Skeletal muscle cell (primary cell): ENCODE data around the gene ADCK1.
"Not testable (repeated sequence)": the region's sequence is repeated elsewhere in the genome, so short reads cannot be mapped to it uniquely, and the experiment has no call there.

ENCODE experiments used
- DNase-seq: peaks from one replicate; pipeline ENCODE4 v3.0.0-alpha.2; 2010; ENCODE audit warnings: low read depth
- H3K4me3 ChIP-seq: 2 replicates; pipeline ENCODE4 v1.5.1; 2011; ENCODE audit warnings: low read depth, mild to moderate bottlenecking, control low read depth, low read length, moderate library complexity

ADCK1 gene

GRCh38 chr14:77804592-77804991 is 4.7 kb downstream of the ADCK1 start:
- no peak overlapping the region for H3K4me3 ChIP-seq
- DNase-seq: no peak

GRCh38 chr14:77805706-77806105 is 5.8 kb downstream of the ADCK1 start:
- no peak for DNase-seq
- no peak overlapping the region for H3K4me3 ChIP-seq

- no peak for DNase-seq
- no peak overlapping the region for H3K4me3 ChIP-seq
These were observed 8.3 kb downstream of the ADCK1 start for GRCh38 chr14:77808250-77808649.

GRCh38 chr14:77809011-77809410 is 9.1 kb downstream of the ADCK1 start:
- no peak for DNase-seq
- no peak overlapping the region for H3K4me3 ChIP-seq

- no peak overlapping the region for H3K4me3 ChIP-seq
- no peak for DNase-seq
These were observed 12.1 kb downstream of the ADCK1 start for GRCh38 chr14:77812028-77812427.

GRCh38 chr14:77812682-77813081 is 12.8 kb downstream of the ADCK1 start:
- H3K4me3 ChIP-seq, DNase-seq: not testable (repeated sequence)

GRCh38 chr14:77822307-77822706 is 22.4 kb downstream of the ADCK1 start:
- no peak for DNase-seq

GRCh38 chr14:77822741-77823140 is 22.8 kb downstream of the ADCK1 start:
- H3K4me3 ChIP-seq: no peak overlapping the region
- no peak for DNase-seq

More at GRCh38 chr14:77822307-77822706, 22.4 kb downstream of the ADCK1 start:
- no peak overlapping the region for H3K4me3 ChIP-seq

- DNase-seq: no peak
- H3K4me3 ChIP-seq: no peak overlapping the region
These were observed 23.5 kb downstream of the ADCK1 start for GRCh38 chr14:77823378-77823777.

- no peak for DNase-seq
- H3K4me3 ChIP-seq: no peak overlapping the region
These were observed 26.1 kb downstream of the ADCK1 start for GRCh38 chr14:77825895-77826519.

GRCh38 chr14:77830692-77831091 is 30.8 kb downstream of the ADCK1 start:
- no peak for DNase-seq
- H3K4me3 ChIP-seq: no peak overlapping the region

- no peak overlapping the region for H3K4me3 ChIP-seq
- no peak for DNase-seq
These were observed 32.4 kb downstream of the ADCK1 start for GRCh38 chr14:77832297-77832696.

GRCh38 chr14:77837926-77838325 is 38.0 kb downstream of the ADCK1 start:
- no peak overlapping the region for H3K4me3 ChIP-seq
- no peak for DNase-seq

GRCh38 chr14:77838831-77839511 is 39.1 kb downstream of the ADCK1 start:
- no peak overlapping the region for H3K4me3 ChIP-seq
- DNase-seq: no peak

GRCh38 chr14:77843195-77843594 is 43.3 kb downstream of the ADCK1 start:
- no peak overlapping the region for H3K4me3 ChIP-seq
- no peak for DNase-seq

- H3K4me3 ChIP-seq: no peak overlapping the region
- DNase-seq: no peak
These were observed 43.7 kb downstream of the ADCK1 start for GRCh38 chr14:77843651-77844050.

- DNase-seq: peak; percentile 13
- no peak overlapping the region for H3K4me3 ChIP-seq
These were observed 44.9 kb downstream of the ADCK1 start for GRCh38 chr14:77844802-77845201.

- H3K4me3 ChIP-seq: no peak overlapping the region
- no peak for DNase-seq
These were observed 48.1 kb downstream of the ADCK1 start for GRCh38 chr14:77848031-77848430.

GRCh38 chr14:77849711-77850110 is 49.8 kb downstream of the ADCK1 start:
- no peak overlapping the region for H3K4me3 ChIP-seq
- no peak for DNase-seq

- no peak for DNase-seq
- H3K4me3 ChIP-seq: no peak overlapping the region
These were observed 54.0 kb downstream of the ADCK1 start for GRCh38 chr14:77853919-77854318.

GRCh38 chr14:77856941-77857340 is 57.0 kb downstream of the ADCK1 start:
- H3K4me3 ChIP-seq: no peak overlapping the region
- DNase-seq: no peak
